HG03520 (cell line): ENCODE results near the gene SIDT1.

Experiments
- ATAC-seq: cut with Tn5 transposase; IDR thresholded peaks from one replicate; pipeline ENCODE4 v1.9.1; 2021; ENCODE audit warnings: mild to moderate bottlenecking, moderate library complexity; ENCODE audit not compliant: unreplicated experiment

The SIDT1 gene

GRCh38 chr3:113590983-113591382 lies 58.6 kb downstream of the SIDT1 start:
- no peak for ATAC-seq

- no peak for ATAC-seq
These were observed 61.7 kb downstream of the SIDT1 start for GRCh38 chr3:113594066-113594465.

GRCh38 chr3:113597596-113598354 lies 65.4 kb downstream of the SIDT1 start:
- no peak for ATAC-seq

GRCh38 chr3:113600418-113601182 lies 68.2 kb downstream of the SIDT1 start:
- no peak for ATAC-seq

GRCh38 chr3:113601240-113601639 lies 68.9 kb downstream of the SIDT1 start:
- no peak for ATAC-seq

GRCh38 chr3:113602256-113602655 lies 69.9 kb downstream of the SIDT1 start:
- ATAC-seq: no peak

GRCh38 chr3:113602836-113603235 lies 70.5 kb downstream of the SIDT1 start:
- no peak for ATAC-seq

GRCh38 chr3:113606539-113607218 lies 74.3 kb downstream of the SIDT1 start:
- ATAC-seq: peak; percentile 97

GRCh38 chr3:113607219-113607596 lies 74.9 kb downstream of the SIDT1 start:
- no peak for ATAC-seq

GRCh38 chr3:113614402-113614801 lies 82.0 kb downstream of the SIDT1 start:
- ATAC-seq: no peak

- no peak for ATAC-seq
These were observed 83.6 kb downstream of the SIDT1 start for GRCh38 chr3:113615976-113616375.

- no peak for ATAC-seq
These were observed 85.4 kb downstream of the SIDT1 start for GRCh38 chr3:113617726-113618125.

GRCh38 chr3:113620091-113620490 lies 87.7 kb downstream of the SIDT1 start:
- no peak for ATAC-seq

GRCh38 chr3:113623324-113623723 lies 91.0 kb downstream of the SIDT1 start:
- no peak for ATAC-seq

GRCh38 chr3:113623811-113624210 lies 91.5 kb downstream of the SIDT1 start:
- ATAC-seq: no peak

- no peak for ATAC-seq
These were observed 93.5 kb downstream of the SIDT1 start for GRCh38 chr3:113625834-113626233.

GRCh38 chr3:113626503-113627371 lies 94.4 kb downstream of the SIDT1 start:
- ATAC-seq: no peak

GRCh38 chr3:113628316-113628715 lies 96.0 kb downstream of the SIDT1 start:
- no peak for ATAC-seq

GRCh38 chr3:113628788-113629187 lies 96.4 kb downstream of the SIDT1 start:
- no peak for ATAC-seq

- no peak for ATAC-seq
These were observed 97.4 kb downstream of the SIDT1 start for GRCh38 chr3:113629584-113630421.
